CMK (cell line): ENCODE measurements around the gene JAKMIP3.
"Not testable (repeated sequence)": the region's sequence is repeated elsewhere in the genome, so short reads cannot be mapped to it uniquely, and the experiment has no call there.

Experiments used
- DNase-seq: peaks from one replicate; pipeline ENCODE4 v3.0.0-alpha.2; 2010; ENCODE audit warnings: low read depth

The JAKMIP3 gene

GRCh38 chr10:132064771-132065437 is 842 bp upstream of the JAKMIP3 start:
- no peak for DNase-seq

- no peak for DNase-seq
Measured at GRCh38 chr10:132066186-132066585, 440 bp downstream of the JAKMIP3 start.

- no peak for DNase-seq
Measured at GRCh38 chr10:132066812-132067211, 1.1 kb downstream of the JAKMIP3 start.

DNA sequence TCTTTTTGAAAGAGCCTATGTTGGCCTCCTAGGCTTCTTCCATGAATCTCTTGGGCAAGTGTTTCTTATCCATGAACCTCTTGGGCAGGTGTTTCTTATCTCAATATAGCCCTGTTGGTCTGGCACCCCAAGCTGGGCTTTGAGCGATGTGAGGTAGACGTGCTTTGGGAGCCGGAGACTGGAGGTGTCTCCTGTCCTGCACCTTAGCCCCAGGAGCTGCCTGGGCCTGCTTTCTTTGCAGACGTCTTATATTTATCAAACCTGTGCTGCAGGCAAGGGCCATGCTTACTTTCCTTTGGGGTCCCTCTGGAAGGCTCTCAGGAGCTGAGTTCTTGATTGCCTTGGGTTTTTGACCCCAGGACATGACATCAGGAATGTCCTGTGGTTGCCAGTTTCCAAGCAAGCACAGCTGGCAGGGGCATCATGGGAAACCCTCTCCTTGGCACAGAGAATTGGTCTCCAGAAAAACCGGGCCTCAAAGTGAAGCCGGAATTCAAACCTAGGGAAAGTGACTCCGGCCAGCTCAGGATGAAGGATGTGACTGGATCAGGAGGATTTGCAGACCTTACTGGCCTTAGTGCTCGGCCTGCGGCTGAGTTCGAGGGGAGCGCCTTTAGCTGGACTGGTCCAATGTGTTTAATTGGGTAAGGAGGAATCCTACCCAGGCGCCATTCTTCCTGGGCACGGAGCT is 2.8 kb downstream of the JAKMIP3 start:
- no peak for DNase-seq

DNA sequence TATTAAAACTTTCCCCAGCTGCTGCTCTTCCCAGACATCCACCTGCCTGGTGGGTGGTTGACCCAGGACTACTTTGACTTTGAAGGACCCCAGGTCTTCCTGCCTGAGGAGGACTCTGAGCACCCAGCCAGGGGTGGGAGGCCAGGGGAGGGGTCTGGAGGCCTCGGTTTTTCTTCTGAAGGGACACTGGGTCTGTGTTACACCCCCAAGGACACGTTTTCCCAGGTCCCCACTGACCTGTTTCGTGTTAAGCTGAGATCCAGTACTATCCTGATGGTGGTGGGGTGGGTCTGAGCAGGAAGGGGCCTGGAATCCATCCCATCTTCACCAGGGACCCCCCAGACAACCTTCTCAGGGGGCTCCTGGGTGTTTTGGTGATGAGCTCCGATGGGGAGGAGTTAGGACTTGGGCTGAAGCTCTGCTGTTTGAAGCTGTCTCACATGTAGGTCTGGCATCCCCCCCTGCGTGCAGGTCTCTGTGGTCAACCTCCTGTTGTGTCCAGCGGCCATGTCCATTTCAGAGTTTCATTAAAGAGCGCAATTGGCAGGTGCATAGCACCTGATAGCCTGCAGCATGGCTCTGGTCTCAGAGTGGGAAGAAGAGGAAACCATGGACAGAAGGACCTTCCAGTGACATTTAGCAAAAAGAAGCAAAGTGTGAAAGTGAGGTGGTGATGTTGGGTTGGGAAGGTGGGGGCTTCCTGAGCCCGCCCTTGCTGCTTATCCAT is 3.5 kb downstream of the JAKMIP3 start:
- no peak for DNase-seq

DNA sequence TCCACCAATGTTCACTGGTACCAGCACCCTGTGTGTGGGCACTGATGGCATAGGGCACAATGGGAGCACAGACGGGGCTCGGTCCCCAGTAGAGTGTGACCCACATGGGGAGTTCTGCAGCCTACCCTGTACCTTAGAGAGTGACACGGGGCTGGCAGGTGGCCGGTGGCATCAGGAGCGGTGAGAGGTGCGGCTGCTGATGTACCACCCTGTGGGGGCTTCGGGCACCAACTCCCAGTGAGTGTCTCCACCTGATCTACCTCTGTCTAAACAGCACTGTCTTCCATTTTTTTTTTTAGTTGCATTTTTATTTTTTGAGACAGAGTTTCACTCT is 4.1 kb downstream of the JAKMIP3 start:
- no peak for DNase-seq

DNA sequence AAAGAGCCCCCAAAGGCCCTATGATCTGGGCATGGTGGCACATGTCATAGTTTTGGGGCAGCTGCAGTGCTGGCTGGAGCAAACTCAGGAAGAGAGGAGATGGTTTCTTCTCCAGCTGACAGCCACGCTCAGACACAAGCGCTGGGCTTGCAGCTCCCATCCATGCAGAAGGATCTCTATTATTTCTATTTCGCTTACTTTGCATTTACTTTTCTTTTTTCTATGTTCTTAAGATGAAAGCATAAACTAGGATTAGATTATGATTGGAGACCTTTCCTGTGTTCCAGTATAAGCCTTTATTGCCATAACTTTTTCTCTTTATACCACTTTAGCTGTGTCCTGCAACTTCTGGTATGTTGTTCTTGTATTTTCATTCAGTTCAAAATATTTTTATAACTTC is 5.0 kb downstream of the JAKMIP3 start:
- DNase-seq, result no peak

DNA sequence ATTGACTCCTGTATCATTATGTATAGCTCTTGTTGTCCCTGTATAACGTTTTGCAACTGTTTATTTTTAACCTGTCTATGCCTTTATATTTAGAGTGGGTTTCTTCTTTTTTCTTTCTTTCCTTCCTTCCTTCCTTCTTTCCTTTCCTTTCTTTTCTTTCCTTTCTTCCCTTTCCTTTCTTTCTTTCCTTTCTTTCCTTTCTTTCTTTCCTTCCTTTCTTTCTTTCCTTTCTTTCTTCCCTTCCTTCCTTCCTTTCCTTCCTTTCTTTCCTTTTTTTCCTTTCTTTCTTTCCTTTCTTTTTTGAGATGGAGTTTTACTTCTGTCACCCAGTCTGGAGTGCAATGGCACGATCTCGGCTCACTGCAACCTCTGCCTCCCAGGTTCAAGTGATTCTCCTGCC is 5.9 kb downstream of the JAKMIP3 start:
- no peak for DNase-seq

DNA sequence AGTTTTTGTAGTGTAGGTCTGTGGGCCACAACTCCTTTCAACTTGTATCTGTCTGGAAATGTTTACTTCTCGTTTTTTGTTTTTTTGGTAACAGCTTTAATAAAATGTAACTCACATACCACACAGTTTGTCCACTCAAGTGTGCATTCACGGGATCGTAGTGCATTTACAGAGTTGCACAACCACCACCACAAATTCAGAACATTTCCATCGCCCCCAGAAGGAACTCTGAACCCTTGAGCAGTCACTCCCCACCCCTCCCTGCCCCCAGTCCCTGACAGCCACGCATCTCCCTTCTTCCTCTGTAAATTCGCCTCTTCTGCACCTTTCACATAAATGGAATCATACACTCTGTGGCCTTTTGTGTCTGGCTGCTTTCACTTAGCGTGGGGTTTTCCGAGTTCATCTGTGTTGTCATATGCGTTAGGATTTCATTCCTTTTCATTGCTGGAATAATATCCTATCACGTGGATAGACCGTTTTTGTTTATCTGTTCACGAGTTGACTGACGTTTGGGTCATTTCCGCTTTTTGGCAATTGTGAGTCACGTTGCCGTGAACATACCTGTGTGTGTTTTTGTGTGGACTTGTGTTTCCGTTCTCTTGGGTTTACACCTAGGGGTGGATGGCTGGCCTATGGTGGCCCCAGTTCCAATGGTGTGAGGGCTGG is 10.3 kb downstream of the JAKMIP3 start:
- DNase-seq, result no peak

- DNase-seq, result no peak
Measured at GRCh38 chr10:132076578-132077081, 10.9 kb downstream of the JAKMIP3 start.

DNA sequence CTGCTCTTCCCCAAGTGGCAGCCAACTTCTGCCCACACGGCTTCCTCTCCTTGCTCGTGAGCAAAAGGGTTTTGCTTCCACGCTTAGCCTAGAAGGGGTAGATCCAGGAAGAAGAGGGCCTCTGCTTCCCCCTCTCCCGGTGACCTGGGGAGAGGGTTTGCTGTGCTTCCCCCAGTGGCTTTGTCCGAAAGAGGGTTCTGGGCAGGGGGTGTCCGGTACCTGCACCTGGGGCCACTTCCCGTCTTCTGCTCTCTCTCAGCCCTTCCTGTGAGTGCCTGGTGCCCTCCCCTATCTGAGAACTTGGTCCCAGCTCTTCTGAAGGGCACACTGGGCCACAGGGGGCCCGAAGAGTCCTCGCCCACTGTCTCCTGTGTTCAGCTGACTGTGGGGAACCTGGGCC is 11.3 kb downstream of the JAKMIP3 start:
- no peak for DNase-seq

GRCh38 chr10:132078746-132079345 is 13.1 kb downstream of the JAKMIP3 start:
- DNase-seq, result no peak

GRCh38 chr10:132084384-132084783 is 18.6 kb downstream of the JAKMIP3 start:
- not testable (repeated sequence) for DNase-seq

DNA sequence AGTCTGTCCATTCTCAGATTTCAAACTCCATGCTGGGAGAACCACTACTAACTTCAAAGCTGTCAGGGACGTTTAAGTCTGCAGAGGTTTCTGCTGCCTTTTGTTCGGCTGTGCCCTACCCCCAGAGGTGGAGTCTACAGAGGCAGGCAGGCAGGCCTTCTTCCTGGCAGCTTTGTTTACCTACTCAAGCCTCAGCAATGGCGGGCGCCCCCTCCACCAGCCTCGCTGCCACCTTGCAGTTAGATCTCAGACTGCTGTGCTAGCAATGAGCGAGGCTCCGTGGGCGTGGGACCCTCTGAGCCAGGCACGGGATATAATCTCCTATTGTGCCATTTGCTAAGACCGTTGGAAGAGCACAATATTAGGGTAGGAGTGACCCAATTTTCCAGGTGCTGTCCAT is 27.5 kb downstream of the JAKMIP3 start:
- DNase-seq, result not testable (repeated sequence)

GRCh38 chr10:132094581-132095234 is 29.0 kb downstream of the JAKMIP3 start:
- no peak for DNase-seq

DNA sequence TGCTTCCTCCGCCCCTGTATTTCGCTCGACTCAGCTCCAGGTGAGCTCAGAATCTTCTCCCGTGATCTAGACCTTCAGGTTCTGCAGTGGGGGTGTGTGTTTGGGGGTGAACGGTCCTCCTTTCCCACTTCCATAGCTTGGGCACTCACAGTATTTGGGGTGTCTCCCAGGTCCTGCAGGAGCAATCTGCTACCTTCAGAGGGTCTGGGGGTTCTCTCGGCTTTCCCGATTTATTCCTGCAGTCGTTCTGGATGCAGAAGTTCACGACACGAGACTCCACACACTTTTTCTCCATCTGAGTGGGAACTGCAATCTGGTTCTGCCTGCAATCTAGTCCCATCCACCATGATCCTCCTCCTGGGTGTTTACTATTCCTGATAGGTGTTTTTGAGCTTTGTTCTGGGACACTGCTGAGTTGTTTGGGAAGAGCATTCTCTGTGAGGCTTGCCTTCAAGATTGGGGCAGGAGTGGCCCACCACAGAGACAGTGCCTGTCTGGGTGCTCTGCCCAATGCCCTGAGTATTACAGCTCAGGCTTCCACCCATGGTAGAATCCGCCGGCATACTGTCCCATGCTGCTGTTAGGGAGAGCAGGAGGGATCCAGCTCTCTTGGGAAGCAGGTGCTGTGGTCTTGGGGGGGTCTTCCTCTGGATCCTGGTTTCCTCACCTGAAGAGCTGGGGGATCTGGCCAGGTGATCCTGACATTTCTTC is 29.8 kb downstream of the JAKMIP3 start:
- no peak for DNase-seq

DNA sequence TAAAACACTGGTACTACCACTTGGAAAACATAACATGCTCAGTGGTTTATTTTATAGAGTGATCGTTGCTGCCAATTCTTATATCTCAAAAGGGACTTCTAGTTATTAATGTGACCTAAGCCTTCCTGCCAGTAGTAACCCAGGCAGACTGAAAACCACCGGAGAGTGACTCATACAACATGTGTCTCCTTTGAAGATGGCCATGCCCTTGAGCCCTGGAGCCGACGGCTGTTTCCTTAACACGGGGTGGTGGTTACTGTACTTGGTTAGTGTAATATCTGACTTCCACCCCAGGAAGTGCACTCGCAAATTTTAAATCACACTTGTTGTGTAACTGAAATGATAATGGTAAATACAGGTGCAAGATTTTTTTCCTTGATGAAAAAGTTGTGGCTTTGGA is 30.5 kb downstream of the JAKMIP3 start:
- DNase-seq, result no peak

DNA sequence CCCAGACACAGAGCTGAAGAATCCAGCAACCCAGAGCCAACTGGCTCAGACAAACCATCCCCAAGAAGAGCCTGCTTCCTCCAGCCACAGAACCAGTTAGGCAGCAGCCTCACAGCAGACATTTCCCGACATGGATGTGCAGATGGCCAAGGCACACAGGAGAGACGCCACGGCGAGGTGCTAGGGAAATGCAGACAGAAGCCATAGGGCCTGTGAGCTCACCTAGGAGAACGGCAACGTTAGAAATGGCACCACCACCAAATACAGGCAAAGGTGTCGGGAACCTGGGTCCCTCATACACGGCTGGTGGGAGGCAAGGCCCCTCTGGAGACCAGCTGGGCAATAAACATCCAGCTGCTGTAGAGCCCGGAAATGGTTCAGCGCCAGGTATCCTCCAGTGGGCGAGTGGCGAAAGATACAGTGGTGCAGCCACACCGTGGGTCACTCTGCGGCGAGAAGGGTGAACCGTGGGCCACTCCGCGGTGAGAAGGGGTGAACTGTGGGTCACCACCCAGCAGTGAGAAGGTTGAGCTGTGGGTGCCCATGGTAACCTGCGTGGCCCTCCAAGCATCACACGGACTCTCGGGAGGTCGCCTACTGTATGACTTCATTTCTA is 31.2 kb downstream of the JAKMIP3 start:
- no peak for DNase-seq

- no peak for DNase-seq
Measured at GRCh38 chr10:132097609-132098377, 32.0 kb downstream of the JAKMIP3 start.
